Stimulated activated CD4-positive, alpha-beta T cell treated with anti-CD3 and anti-CD28 coated beads, TNF-alpha, amount 100 ng/mL, for 4 hours (primary cell): ENCODE data around the gene OR6Q1.

Source experiments
- DNase-seq, 3 experiments: peaks; one replicate each; pipeline ENCODE4 v3.0.0-alpha.2; 2020; ENCODE audit warnings: low read depth in 3 of 3

The OR6Q1 gene

GRCh38 chr11:58058276-58059006 is 27.7 kb downstream of the OR6Q1 start:
- DNase-seq = no peak

DNA sequence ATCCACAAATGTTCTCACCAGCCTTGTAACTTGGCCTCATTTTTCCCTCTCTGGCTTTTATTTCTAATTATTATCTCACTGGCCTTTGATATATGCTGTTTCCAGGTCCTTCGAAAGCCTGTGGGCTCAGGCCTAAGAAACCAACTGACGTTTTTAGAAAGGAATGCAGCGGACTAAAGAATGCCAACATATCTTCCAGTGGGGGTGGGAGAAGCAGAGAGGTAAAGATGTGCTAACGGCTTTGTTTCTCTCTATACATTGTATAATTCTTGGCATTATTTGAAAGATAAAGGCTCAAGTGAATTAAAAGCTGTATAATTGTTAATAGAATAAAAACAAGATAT is 28.2 kb downstream of the OR6Q1 start:
- DNase-seq = no peak

GRCh38 chr11:58060535-58060934 is 29.8 kb downstream of the OR6Q1 start:
- DNase-seq = no peak

- DNase-seq = no peak
Observed at GRCh38 chr11:58060939-58061672, 30.4 kb downstream of the OR6Q1 start.

- DNase-seq = no peak
Observed at GRCh38 chr11:58061813-58062212, 31.1 kb downstream of the OR6Q1 start.

- DNase-seq = no peak
Observed at GRCh38 chr11:58067685-58068084, 36.9 kb downstream of the OR6Q1 start.

DNA sequence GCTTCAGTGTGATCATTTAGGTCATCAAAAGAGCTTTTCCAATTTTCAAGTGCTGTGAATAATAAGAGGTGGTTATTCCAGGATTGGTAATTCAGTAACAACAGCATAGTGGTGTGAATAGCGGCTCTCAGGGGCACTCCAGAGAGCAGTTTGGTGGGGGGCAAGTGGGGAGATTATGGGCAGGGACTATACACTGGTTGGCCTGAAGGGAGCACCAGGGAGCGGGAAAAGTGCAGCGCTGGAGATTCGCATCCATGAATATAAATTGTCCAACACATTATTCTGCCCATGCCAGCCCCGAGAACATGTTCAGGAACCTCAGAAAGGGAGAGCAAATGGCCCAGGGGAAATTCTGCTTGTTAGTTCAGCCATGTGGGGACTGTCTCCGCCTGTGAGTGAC is 37.9 kb downstream of the OR6Q1 start:
- no peak for DNase-seq

- DNase-seq = no peak
Observed at GRCh38 chr11:58070585-58070984, 39.8 kb downstream of the OR6Q1 start.

GRCh38 chr11:58075781-58076180 is 45.0 kb downstream of the OR6Q1 start:
- no peak for DNase-seq
